ENCODE results near the gene SULF2.
A peak's percentile ranks its signal among the peaks of the same experiment; 100 is the strongest.

The SULF2 gene

GRCh38 chr20:47669927-47670890 is 115.1 kb downstream of the SULF2 start:
- no peak for DNase-seq (ENCODE audit: low read depth in 4 of 4, low spot score in 1 of 4)

DNA sequence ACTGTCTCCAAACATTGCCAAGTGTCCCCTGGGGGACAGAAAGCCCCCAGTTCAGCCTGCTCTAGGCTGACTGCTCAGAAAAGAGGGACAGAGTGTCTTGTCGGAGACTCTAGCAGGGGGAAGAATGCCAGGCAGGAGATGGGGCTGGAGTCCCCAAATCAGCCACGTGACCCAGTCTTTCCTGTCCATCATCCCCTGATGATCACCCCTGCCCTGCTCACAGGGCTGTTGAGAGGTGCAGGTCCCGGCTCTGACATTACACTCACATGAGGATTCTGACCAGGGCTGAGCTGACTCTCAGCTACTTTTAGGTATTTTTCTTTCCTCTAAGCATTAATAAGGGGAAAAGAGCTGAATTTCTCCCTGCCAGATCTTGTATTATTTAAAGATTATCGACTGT is 115.8 kb downstream of the SULF2 start:
- DNase-seq (ENCODE audit: low read depth in 4 of 4, low spot score in 1 of 4): no peak

- DNase-seq (ENCODE audit: low read depth in 4 of 4, low spot score in 1 of 4): no peak
These were observed 116.2 kb downstream of the SULF2 start for GRCh38 chr20:47669152-47669425.

- DNase-seq (ENCODE audit: low read depth in 4 of 4, low spot score in 1 of 4): no peak
These were observed 116.7 kb downstream of the SULF2 start for GRCh38 chr20:47668313-47669151.

DNA sequence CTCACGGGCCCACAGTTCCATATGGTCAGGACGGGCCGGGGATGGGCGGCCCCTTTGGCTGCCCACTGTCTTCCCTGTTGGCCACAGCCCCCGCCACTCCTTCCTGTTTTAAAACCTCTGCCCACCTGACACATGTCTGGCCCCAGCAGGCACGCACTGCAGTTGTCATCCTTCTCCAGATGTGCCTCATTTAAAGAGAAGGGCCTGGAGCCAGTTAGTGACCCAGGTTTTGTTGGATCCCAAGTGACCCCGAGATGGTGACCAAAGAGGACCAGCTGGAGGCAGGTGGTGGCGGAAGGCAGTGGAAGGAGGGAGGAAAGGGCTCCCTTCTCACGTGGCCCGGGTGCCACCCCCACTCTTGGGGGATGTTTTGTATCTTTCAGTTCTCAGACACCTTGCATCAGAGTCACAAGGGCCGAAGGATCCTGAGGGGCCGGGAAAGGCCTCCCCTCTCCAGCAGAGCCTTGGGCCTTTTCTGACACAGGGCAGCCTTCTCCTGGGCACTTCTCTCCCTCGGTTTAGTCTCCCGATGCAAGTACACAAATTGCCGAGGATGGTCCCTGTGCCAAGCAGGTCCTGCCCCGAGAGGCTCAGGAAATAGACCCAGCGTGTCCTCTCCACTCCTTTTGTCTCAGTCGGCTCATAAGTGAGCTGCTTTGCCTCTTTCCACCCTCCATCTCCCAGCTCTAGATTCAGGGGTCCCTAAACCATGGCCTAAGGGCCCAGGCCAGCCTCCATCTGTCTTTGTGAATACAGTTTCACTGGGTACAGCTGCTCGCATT is 117.6 kb downstream of the SULF2 start:
- no peak for DNase-seq (ENCODE audit: low read depth in 4 of 4, low spot score in 1 of 4)

DNA sequence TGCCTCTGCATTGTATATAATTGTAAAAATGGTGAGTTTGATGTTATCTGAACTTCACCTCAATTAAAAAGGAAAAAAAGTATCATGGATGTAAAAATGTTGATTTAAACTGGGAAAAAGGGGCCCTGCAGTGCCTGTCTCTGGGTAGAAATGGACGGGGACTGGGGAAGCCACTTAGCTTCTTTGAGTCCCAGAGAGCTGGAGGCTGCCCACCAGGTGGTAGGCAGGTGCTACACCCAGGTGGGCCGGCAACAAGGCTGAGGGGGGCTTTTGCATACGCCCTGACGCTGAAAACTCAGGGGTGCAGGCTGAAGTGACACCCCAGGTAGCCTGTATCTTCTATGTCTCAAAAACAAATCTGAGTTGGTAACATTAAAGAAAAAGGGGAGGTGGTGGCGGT is 118.2 kb downstream of the SULF2 start:
- DNase-seq (ENCODE audit: low read depth in 4 of 4, low spot score in 1 of 4): no peak

DNA sequence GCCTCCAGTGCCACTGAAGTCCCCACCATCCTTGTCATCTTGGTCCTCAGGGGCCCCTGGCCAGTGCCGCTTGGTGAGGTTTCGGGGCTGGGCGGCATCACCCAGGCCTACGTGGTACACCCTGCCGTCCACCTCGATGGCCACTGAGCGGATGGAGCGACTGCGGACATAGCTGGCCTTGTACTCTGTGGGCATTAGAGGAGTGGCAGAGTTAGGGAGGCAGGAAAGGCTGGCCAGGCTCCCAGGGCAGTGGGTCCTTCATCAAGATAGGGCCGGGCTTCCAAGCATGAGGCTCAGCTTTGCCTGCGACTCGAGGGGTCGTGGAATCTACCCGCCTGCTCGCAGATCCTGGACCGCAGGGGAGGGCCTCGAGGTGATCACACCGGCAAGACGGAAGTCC is 119.0 kb downstream of the SULF2 start:
- DNase-seq (ENCODE audit: low read depth in 4 of 4, low spot score in 1 of 4): no peak

DNA sequence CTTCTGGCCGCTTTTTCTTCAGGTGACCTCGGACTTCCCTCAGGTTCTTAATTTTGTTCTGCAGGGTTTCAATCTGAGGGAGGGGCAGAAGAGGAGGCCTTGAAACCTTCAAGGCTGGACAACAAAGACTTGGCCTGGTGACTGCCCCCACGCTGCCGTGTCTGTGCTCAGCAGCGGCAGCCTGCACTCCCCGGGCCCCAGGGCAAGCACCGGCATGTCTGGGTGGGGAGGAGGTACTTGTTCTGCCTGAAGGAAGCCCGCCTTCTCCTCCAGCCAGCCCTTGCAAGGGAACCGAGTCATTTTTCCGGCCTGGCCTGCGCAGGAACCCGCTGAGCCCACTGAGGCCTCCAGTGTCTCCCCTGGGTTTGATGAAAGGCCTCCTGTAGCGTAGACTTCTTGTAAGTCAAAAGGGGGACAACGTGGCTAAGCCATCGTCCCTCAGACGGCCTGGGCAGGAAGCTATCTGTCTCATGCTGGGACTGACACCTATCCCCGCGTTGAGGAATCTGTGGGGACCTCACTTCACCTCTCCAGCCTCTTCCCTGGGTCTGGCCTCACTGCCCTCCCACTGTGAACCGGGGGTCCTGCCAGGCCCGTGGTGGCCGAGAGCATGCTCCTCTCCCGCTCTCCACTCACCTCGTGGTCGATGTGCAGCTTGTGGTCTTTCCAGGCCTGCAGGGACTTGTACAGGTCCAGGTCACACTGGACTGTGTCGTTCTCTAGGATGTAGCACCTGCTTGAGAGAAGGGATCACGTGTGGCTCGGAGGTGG is 119.9 kb downstream of the SULF2 start:
- no peak for DNase-seq (ENCODE audit: low read depth in 4 of 4, low spot score in 1 of 4)

DNA sequence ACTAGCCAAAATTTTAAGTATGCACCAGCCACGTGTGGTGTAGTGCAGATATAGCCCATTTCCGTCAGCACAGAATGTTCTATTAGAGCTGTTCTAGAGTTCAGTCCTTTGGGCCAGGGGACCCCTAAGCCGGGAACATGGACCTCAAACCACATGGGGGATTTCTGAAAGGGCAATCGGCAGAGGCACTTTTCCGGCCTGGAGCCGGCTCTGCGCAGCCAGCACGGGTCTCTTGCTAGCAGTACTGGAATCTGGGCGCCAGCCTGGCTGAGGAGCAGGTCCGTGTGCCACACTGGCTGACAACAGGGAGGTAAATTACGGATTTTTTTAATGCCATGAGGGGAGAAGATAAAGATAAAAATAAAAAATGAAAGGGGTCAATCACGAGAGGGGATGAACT is 120.5 kb downstream of the SULF2 start:
- no peak for DNase-seq (ENCODE audit: low read depth in 4 of 4, low spot score in 1 of 4)

- no peak for DNase-seq (ENCODE audit: low read depth in 4 of 4, low spot score in 1 of 4)
These were observed 121.2 kb downstream of the SULF2 start for GRCh38 chr20:47664068-47664437.

DNA sequence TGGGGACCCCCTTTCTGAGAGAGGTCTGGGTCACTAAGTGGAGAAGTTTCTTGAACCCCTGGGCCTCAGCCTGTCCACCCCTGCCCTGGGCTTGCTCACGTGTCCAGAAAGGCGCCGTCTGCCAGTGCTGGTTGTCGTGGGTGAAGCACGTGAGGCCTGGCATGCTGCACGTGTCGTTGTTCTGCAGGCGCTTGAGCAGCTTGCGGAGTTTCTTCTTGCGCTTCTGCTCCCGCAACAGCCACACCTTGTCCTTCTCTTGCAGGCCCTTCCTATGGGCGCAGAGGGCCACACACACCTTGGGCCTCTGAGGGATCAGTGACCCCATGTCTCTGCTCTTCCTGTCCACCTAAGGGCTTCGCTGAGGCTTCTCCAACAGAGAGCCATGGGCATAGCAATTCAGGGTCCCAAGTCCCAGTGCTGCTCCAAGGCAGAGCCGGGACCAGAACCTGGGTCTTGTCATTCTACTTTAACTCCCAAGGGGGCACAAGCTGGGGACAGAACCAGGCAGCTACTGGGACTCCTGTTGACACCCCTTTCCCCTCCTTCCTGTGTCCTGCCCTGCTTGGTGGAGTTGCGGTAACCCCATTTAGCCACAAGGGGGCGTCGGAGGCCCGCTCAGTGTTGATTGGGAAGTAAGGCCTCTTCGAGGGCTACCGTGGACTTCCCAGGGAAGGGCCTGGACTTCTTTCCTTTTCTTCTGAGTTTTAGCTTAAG is 121.8 kb downstream of the SULF2 start:
- DNase-seq (ENCODE audit: low read depth in 4 of 4, low spot score in 1 of 4): peak; percentile 46 to 59 (median 53)

DNA sequence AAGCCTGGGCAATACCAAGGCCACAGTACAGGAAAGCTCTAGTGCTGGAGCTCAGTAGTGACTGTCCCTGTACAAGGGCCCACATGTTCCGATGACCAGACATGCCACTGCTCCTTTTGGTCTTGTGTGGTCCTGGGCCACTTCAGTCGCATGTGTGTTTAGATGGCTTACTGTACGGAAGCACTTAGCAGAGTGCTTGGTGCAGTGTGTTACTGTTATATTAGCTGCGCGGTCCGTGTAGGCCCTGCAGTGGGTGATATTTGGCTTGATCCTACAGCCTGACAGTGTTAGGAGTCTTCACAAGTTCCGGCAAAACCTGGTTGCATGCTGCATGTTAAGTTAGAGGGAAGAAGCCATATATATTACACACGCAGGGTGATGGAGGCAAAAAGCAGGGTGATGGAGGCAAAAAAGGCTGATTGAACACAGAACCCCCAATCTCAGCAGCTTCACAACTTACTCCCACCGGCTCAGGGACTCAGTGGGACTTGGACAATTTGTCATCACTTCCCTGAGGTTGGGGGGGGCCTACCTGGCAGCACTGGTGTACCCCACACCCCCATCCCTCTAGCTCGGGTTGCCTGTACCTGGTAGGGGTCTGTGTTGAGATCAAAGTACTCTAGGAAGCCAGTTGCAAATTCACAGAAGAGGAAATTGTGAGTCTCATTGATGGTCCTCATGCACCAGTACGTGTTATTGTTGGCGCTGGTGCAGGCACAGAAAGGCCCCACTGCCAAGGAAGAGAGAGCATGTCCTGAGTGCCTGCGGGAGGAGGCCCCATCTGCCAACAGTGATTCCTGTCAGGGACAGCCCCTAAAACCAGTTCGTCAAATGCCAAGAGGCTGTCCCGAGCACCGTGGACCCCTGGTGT is 122.6 kb downstream of the SULF2 start:
- no peak for DNase-seq (ENCODE audit: low read depth in 4 of 4, low spot score in 1 of 4)

DNA sequence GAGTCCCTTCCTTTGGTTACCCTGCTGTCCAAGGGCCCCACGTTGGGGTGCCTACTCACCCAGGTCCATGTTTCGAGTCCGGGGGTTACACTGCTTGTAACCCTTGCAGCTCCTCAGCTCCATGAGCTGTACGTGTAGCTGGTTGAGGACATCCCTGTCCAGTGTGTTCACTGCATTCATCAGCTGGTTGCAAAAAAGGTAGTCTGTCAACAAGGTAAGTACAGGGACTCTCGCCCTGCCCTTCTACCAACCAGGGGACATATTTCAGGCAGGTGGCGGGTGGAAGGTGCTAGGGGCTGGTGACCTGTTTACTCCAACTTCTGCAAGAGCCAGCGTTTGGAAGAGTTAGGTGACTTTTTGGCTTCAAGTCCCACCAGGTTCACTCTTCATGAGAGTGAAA is 123.6 kb downstream of the SULF2 start:
- no peak for DNase-seq (ENCODE audit: low read depth in 4 of 4, low spot score in 1 of 4)

DNA sequence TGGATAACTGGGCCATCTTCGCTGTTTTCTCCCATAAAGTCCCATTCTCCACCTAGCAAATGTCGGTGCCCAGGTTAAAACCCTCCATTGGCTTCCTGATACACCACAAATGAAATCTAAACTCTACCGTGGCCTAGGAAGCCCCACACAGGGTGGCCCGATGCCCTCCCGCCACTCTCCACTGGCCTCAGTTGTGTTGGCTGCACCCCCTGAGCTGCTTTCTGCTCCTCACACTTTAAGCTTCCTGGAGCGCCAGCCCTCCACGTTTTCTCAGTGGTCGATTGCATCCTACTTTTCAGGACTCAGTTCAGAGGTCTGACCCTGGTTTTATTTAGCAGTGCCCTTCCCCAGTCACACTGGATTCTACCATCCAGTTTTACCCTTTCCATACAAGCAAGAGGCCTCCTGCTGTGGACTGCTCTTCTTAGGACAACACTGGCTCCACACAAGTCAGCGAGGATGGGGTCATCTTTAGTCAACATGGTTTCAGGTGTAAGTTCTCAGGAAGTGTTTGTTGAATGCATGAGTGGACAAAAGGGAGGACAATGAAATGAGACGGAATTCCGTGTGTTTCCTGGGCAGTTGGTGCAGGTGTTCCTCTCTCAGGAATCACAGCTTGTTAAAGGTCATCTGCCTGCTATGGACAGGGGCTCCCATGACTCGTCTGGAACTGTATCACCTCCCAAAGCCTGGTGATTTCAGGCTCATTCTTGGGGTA is 124.1 kb downstream of the SULF2 start:
- DNase-seq (ENCODE audit: low read depth in 4 of 4, low spot score in 1 of 4): no peak

DNA sequence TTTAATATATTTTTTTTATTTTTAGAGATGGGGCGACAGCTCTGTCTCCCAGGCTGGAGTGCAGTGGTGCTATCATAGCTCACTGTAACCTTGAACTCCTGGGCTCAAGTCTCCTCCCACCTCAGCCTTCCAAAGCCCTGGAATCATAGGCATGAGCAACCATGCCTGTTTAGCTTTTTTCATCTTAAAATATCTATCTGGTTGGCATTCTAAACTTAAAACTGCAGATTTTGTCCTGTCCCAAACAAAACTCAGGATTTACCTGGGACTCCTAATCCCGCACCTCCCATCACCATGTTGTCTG is 124.7 kb downstream of the SULF2 start:
- DNase-seq (ENCODE audit: low read depth in 4 of 4, low spot score in 1 of 4): no peak

DNA sequence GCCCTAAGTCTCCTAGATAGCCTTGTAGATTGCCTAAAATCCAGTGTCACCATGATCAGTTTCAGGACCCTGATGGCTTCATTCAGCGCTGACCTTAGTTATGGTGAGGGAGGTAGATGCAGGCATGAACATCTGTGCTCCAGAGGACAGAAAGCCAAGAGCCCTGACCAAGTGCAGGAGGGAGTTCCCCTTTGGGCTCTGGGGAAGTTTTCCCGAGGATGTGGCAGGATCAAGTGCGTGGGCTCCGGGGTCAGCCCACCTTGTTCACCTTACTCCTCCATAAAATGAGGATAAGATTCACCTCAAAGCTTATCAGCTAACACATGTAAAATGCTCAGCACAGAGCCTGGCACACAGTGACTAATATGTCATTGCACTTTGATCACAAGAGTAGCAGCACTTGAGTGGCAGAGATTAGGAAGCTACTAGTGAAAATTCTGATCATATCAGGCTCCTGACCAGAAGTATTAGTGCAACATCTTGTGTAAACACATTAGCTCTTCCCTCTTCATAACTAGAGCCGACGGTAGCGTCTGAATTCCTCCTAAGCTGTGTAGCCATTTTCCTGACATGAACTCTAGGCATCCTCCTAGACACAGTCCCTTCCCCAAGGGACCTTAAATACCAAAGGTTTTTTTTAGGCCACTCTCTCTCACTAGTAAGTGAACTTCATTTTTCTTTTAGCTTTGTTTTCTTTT is 125.2 kb downstream of the SULF2 start:
- no peak for DNase-seq (ENCODE audit: low read depth in 4 of 4, low spot score in 1 of 4)

GRCh38 chr20:47656318-47656717 is 129.0 kb downstream of the SULF2 start:
- no peak for DNase-seq (ENCODE audit: low read depth in 4 of 4, low spot score in 1 of 4)

DNA sequence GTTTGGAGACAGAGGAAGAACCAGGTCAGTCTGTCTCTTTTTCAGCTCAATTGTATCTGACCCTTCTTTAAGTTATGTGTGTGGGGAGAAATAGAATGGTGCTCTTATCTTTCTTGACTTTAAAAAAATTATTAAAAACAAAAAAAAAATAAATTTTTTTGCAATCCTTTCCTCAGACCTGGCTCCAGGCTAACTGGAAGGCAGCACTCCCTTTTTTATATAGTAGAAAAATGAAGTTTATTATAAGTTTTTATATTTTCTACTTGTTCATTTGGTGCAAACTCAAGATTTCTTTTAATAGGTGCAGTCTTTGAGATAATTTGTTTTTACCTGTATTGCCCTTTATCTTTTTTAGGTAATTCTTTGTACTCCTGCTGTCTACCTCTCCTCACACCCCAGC is 129.6 kb downstream of the SULF2 start:
- DNase-seq (ENCODE audit: low read depth in 4 of 4, low spot score in 1 of 4): no peak

Measured in stimulated activated CD4-positive, alpha-beta T cell treated with anti-CD3 and anti-CD28 coated beads, Interleukin-1b, Interleukin-23, amount 100 ng/mL, for 24 hours (primary cell).